Esophagus muscularis mucosa (tissue), 4 donors: Measurements from ENCODE around the gene ARHGAP12. TPM values are rescaled to one million over a fixed set of nuclear protein-coding genes. Genes with fewer than 3 reads are reported as not detected.

ENCODE experiments used
- DNase-seq: peaks from one replicate; pipeline ENCODE4 v3.0.0-alpha.2; 2017; ENCODE audit errors: extremely low spot score
- H3K27ac ChIP-seq, 4 donors: fragments of 200-600 bp; sonication (generic); replicated peaks in 1 of 4; 1 replicate in 3 of 4; 2 replicates in 1 of 4; pipeline ENCODE4 v1.5.1; 2016 to 2019; ENCODE audit warnings: mild to moderate bottlenecking in 1 of 4
- H3K27me3 ChIP-seq, 4 donors: fragments of 200-600 bp; sonication (generic); one replicate each; pipeline versions ENCODE4 v1.5.1 to v1.6.0; 2016 to 2019
- H3K36me3 ChIP-seq, 4 donors: fragments of 200-600 bp; sonication (generic); one replicate each; pipeline ENCODE4 v1.5.1; 2016 to 2019
- H3K4me1 ChIP-seq, 4 donors: fragments of 200-600 bp; sonication (generic); one replicate each; pipeline ENCODE4 v1.5.1; 2016 to 2019
- H3K4me3 ChIP-seq, 4 donors: fragments of 200-600 bp; sonication (generic); 1 replicate in 2 of 4; 2 replicates in 2 of 4; pipeline ENCODE4 v1.5.1; 2016 to 2019; ENCODE audit warnings: mild to moderate bottlenecking in 4 of 4, moderate library complexity in 1 of 4
- H3K9me3 ChIP-seq, 4 donors: fragments of 200-600 bp; sonication (generic); 1 replicate in 3 of 4; 2 replicates in 1 of 4; pipeline ENCODE4 v1.5.1; 2016 to 2019
- CTCF ChIP-seq, 3 experiments: fragments of 200-600 bp in 2 of 3; fragments of 450-650 bp in 1 of 3; sonication (generic) in 2 of 3; IDR thresholded peaks; one replicate each; pipeline ENCODE4 v1.5.1; 2017 to 2019; ENCODE audit warnings: antibody characterized with exemption in 3 of 3, mild to moderate bottlenecking in 2 of 3, moderate library complexity in 1 of 3
- EP300 ChIP-seq: sonication (generic); formaldehyde crosslinking; IDR thresholded peaks from one replicate; pipeline ENCODE4 v1.6.1; 2017; ENCODE audit warnings: antibody characterized with exemption
- POLR2A ChIP-seq: fragments of 450-650 bp; IDR thresholded peaks from one replicate; pipeline ENCODE4 v1.6.1; 2017; ENCODE audit warnings: antibody characterized with exemption, moderate library complexity, mild to moderate bottlenecking, low read depth
- POLR2AphosphoS5 ChIP-seq, 2 donors: sonication (generic); formaldehyde crosslinking; IDR thresholded peaks; one replicate each; pipeline ENCODE4 v1.6.1; 2017; ENCODE audit warnings: antibody characterized with exemption in 2 of 2
- WGBS: methylation state at CpG from one replicate; pipeline ENCODE4 v1.1.5; 2018; 5-methylcytosine and 5-hydroxymethylcytosine counted together
- intact Hi-C: fragments of 100-400 bp; cut with DNase I; formaldehyde crosslinking; loops from one replicate; pipeline ENCODE4 v1.15.1; 2023
- total RNA-seq, 4 donors: library from RNA; depleted of rRNA; stranded (reverse); fragments of >200 nt; gene quantifications; one replicate each; pipeline versions ENCODE4 v1.1.0 to v1.2.1, GENCODE V29; 2016

The ARHGAP12 gene
- total RNA-seq, 4 donors from 2014 or later, result 25.6 to 48.2 (median 35.8) TPM

- Histone ChIP-seq H3K27ac (no peak overlapping the region), H3K4me3 (no peak overlapping the region), H3K36me3 (no peaks in the 10 kb centered on the region), H3K4me1 (no peaks in the 10 kb centered on the region), H3K9me3 (no peaks in the 10 kb centered on the region), H3K27me3 (no peaks in the 10 kb centered on the region)
- no peak for DNase-seq
- WGBS, result 86% methylated on average over 10 of the region's 12 CpGs
- intact Hi-C loops, result no loop called here
- TF ChIP-seq EP300 (no peak), CTCF (IDR thresholded peaks at IDR 0.05) (no peak), POLR2A (no peak), POLR2AphosphoS5 (IDR thresholded peaks at IDR 0.05) (no peak)
Observed at GRCh38 chr10:31774299-31774900, 154.2 kb downstream of the ARHGAP12 start.

DNA sequence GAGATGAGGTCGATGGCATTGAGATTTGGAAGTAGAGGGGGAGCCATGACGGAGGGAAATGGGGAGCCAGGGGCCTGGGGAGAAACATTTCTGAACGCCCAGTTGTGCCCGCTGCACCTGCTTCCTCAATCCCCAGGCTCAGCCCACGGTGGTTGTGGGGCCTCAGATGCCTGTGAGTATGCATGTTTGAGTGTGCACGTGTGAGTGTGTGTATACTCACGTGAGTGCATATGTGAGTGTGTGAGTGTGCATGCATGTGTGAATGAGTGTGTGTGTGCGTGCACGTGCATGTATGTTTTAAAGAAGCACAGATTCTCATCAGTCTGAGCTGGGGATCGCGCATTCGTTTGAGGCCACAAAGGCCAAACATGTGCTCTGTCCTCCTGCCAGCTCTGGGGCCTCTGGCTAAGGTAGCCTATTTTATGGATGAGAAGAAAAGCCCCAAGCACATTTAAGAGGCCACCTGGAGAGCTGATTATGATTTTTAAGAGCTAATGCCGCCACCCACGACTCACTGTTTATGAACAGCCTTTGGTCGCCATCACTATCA, 154.8 kb downstream of the ARHGAP12 start:
- Histone ChIP-seq H3K4me1 (no peaks in the 10 kb centered on the region), H3K27me3 (no peaks in the 10 kb centered on the region), H3K36me3 (no peaks in the 10 kb centered on the region), H3K9me3 (no peaks in the 10 kb centered on the region), H3K27ac (no peak overlapping the region), H3K4me3 (no peak overlapping the region)
- 85% methylated on average over 15 of the region's 15 CpGs for WGBS
- DNase-seq, result no peak
- TF ChIP-seq POLR2A, result no peak
- no peak for TF ChIP-seq CTCF (IDR thresholded peaks at IDR 0.05)
- no peak for TF ChIP-seq EP300
- TF ChIP-seq POLR2AphosphoS5 (IDR thresholded peaks at IDR 0.05), result no peak
- intact Hi-C loops, result no loop called here

DNA sequence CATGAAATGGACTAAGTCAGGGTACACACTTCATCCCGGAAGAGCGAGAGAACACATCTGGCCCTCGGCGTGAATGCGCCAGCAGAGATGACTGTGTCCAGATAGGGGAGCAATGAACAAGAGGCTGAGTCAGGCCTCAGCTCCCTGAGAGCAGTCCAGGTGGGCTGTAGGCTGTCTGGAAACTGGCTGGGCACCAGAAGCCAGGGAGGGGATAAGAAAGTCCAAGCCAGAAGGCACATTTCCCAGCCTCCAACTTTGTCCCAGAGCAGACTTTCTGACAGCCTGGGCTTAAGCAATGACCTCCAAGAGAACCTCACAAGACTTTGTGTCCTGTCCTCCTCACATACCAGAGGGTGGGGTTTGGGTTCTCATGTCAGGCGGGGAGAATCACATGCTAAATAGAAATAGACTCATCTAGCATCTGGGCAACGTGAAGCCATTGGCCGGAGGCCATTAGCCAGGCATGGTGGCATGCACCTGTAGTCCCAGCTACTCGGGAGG, 157.2 kb downstream of the ARHGAP12 start:
- H3K27me3 ChIP-seq, result no peaks in the 10 kb centered on the region
- no peaks in the 10 kb centered on the region for H3K36me3 ChIP-seq
- H3K9me3 ChIP-seq, result no peaks in the 10 kb centered on the region
- 64% methylated on average over 9 of the region's 9 CpGs for WGBS
- DNase-seq, result peak; percentile 91
- peak overlapping the region in 1 of 4 donors; percentile 3 for H3K27ac ChIP-seq
- intact Hi-C loops, result loop anchor here (2.0 kb wide), 1 partner anchor 989 kb away; no protein-coding TSS in a partner anchor
- H3K4me3 ChIP-seq, result no peak overlapping the region
- TF ChIP-seq POLR2AphosphoS5 (IDR thresholded peaks at IDR 0.05), result peak in 1 of 2 donors; percentile 13
- TF ChIP-seq POLR2A, result no peak
- H3K4me1 ChIP-seq, result no peaks in the 10 kb centered on the region

DNA sequence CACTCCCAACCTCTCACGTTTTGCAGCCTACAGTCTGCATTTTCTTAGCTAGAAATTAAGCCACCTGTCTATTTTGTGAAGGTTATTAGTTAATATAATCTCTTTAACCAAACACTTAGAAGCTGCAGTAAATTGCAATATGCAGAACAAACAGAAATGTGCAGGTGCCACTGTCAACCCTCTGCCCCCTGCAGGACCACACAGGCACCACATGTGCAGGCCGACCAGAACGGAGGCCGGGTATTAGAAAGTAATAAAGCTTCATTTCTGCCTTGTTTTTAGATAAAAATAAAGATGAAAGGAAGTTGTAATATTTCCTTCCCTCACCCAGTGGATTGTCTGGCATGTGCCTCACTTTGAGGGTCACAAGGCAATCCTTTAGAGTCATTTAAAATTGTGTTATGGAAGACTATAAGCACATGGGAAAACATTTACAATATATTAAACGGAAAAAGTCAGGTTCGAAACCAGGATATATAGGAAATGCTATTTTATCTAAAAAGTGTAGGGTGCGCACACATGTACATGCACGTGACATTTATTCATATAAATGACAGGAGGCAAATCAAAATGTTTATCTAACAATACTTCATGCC, 158.2 kb downstream of the ARHGAP12 start:
- no peaks in the 10 kb centered on the region for H3K27me3 ChIP-seq
- no peaks in the 10 kb centered on the region for H3K9me3 ChIP-seq
- intact Hi-C loops, result loop anchor here (2.0 kb wide), 1 partner anchor 988 kb away; no protein-coding TSS in a partner anchor
- peak; percentile 87 for DNase-seq
- H3K27ac ChIP-seq, result no peak overlapping the region
- TF ChIP-seq EP300 (no peak), POLR2A (no peak), CTCF (IDR thresholded peaks at IDR 0.05) (peak; percentile 76 to 85 (median 84)), POLR2AphosphoS5 (IDR thresholded peaks at IDR 0.05) (peak in 1 of 2 donors; percentile 10)
- 68% methylated on average over 8 of the region's 8 CpGs for WGBS
- no peaks in the 10 kb centered on the region for H3K36me3 ChIP-seq
- H3K4me3 ChIP-seq, result no peak overlapping the region
- no peaks in the 10 kb centered on the region for H3K4me1 ChIP-seq

- TF ChIP-seq CTCF (IDR thresholded peaks at IDR 0.05), result no peak
- TF ChIP-seq POLR2AphosphoS5 (IDR thresholded peaks at IDR 0.05), result no peak
- TF ChIP-seq POLR2A, result no peak
- TF ChIP-seq EP300, result no peak
- no peaks in the 10 kb centered on the region for H3K9me3 ChIP-seq
- intact Hi-C loops, result loop anchor here (10.0 kb wide), 2 partner anchors 445 to 735 kb away; partner anchors contain the start of gene ZNF438
- no peak for DNase-seq
- H3K36me3 ChIP-seq, result no peaks in the 10 kb centered on the region
- H3K4me3 ChIP-seq, result no peak overlapping the region
- H3K4me1 ChIP-seq, result no peaks in the 10 kb centered on the region
- no peaks in the 10 kb centered on the region for H3K27me3 ChIP-seq
- 62% methylated on average over 4 of the region's 4 CpGs for WGBS
- H3K27ac ChIP-seq, result no peak overlapping the region
Observed at GRCh38 chr10:31769564-31769963, 159.1 kb downstream of the ARHGAP12 start.
